ENCODE data around the gene ANTXR1.

- no peak for TF ChIP-seq ESRRG (CRISPR knock-in tag; IDR thresholded peaks at IDR 0.05)
- no peak for TF ChIP-seq ZFP30 (CRISPR knock-in tag; IDR thresholded peaks at IDR 0.05)
- TF ChIP-seq CREB5 (CRISPR knock-in tag; IDR thresholded peaks at IDR 0.05; ENCODE audit: low read depth), result no peak
- TF ChIP-seq ZFP3 (CRISPR knock-in tag; IDR thresholded peaks at IDR 0.05), result no peak
- no peak for TF ChIP-seq ARNTL (CRISPR knock-in tag; IDR thresholded peaks at IDR 0.05; ENCODE audit: borderline replicate concordance, low read depth)
These were observed 208.5 kb downstream of the ANTXR1 start for GRCh38 chr2:69221512-69221911.
